Ramos (cell line): ENCODE data around the gene NKX6-2.

ENCODE experiments used
- in situ Hi-C: fragments of 300-500 bp; cut with MboI; formaldehyde crosslinking; loops from one replicate; pipeline ENCODE4 v1.14.3; 2022; ENCODE audit warnings: low sequenced_read_pairs; ENCODE audit not compliant: unreplicated experiment

NKX6-2 gene

GRCh38 chr10:132813560-132814468 lies 27.9 kb upstream of the NKX6-2 start:
- in situ Hi-C loops: no loop called here

GRCh38 chr10:132813001-132813401 lies 27.1 kb upstream of the NKX6-2 start:
- in situ Hi-C loops: no loop called here

- in situ Hi-C loops: no loop called here
Observed at GRCh38 chr10:132812520-132812919, 26.6 kb upstream of the NKX6-2 start.

- in situ Hi-C loops: no loop called here
Observed at GRCh38 chr10:132811891-132812481, 26.0 kb upstream of the NKX6-2 start.

- in situ Hi-C loops: no loop called here
Observed at GRCh38 chr10:132810807-132811700, 25.1 kb upstream of the NKX6-2 start.

- in situ Hi-C loops: no loop called here
Observed at GRCh38 chr10:132810141-132810806, 24.3 kb upstream of the NKX6-2 start.

- in situ Hi-C loops: no loop called here
Observed at GRCh38 chr10:132809232-132810140, 23.5 kb upstream of the NKX6-2 start.

GRCh38 chr10:132808383-132809231 lies 22.7 kb upstream of the NKX6-2 start:
- in situ Hi-C loops: no loop called here

GRCh38 chr10:132807621-132808049 lies 21.7 kb upstream of the NKX6-2 start:
- in situ Hi-C loops: no loop called here

- in situ Hi-C loops: no loop called here
Observed at GRCh38 chr10:132806561-132807003, 20.6 kb upstream of the NKX6-2 start.

GRCh38 chr10:132806110-132806509 lies 20.2 kb upstream of the NKX6-2 start:
- in situ Hi-C loops: no loop called here

GRCh38 chr10:132805599-132805998 lies 19.7 kb upstream of the NKX6-2 start:
- in situ Hi-C loops: no loop called here

- in situ Hi-C loops: no loop called here
Observed at GRCh38 chr10:132804785-132805426, 19.0 kb upstream of the NKX6-2 start.

- in situ Hi-C loops: no loop called here
Observed at GRCh38 chr10:132804287-132804686, 18.3 kb upstream of the NKX6-2 start.

GRCh38 chr10:132803416-132804210 lies 17.7 kb upstream of the NKX6-2 start:
- in situ Hi-C loops: no loop called here

GRCh38 chr10:132802694-132803320 lies 16.9 kb upstream of the NKX6-2 start:
- in situ Hi-C loops: no loop called here
